SK-N-SH (cell line): ENCODE data around the gene ZNF576. TPM values are rescaled to one million over a fixed set of nuclear protein-coding genes. Genes with fewer than 3 reads are reported as not detected.

Source experiments
- CTCF ChIA-PET: fragments of 300-600, 350-600 bp; formaldehyde crosslinking; extraction: SDS; loops from one replicate; lab custom pipeline; 2021; lab: Yijun Ruan, JAX
- POLR2A ChIA-PET: fragments of 350-600 bp; sonication (Branson Sonifier 250); formaldehyde crosslinking; extraction: SDS; loops from one replicate; lab custom pipeline; 2020; ENCODE audit warnings: antibody characterized with exemption, inconsistent platforms; lab: Yijun Ruan, JAX
- DNase-seq: peaks from one replicate; pipeline ENCODE4 v3.0.0; 2012
- H2AFZ ChIP-seq: fragments of 200-600 bp; sonication (generic); 2 replicates; pipeline ENCODE4 v1.8.1; 2016; ENCODE audit warnings: antibody characterized with exemption, mild to moderate bottlenecking, low read depth
- H3F3A ChIP-seq: fragments of 200-600 bp; sonication (generic); replicated peaks from 2 replicates; pipeline ENCODE3; 2016; ENCODE audit warnings: antibody characterized with exemption, mild to moderate bottlenecking; ENCODE audit not compliant: insufficient read depth
- H3K27ac ChIP-seq, 2 experiments: fragments of 200-500 bp in 1 of 2; fragments of 200-600 bp in 1 of 2; sonication (Bioruptor generic) in 1 of 2; sonication (generic), shearing (Covaris generic) in 1 of 2; 2 replicates each; pipeline versions ENCODE4 v1.5.1 to v1.6.1; 2014 to 2016; ENCODE audit warnings: low read depth in 2 of 2, inconsistent platforms in 1 of 2, low read length in 1 of 2, mild to moderate bottlenecking in 1 of 2, mixed read lengths in 1 of 2
- H3K27me3 ChIP-seq: fragments of 200-600 bp; sonication (generic), shearing (Covaris generic); 2 replicates; pipeline ENCODE4 v1.6.1; 2016; ENCODE audit warnings: mixed run types; ENCODE audit not compliant: insufficient read depth
- H3K36me3 ChIP-seq, 2 experiments: fragments of 200-500 bp in 1 of 2; fragments of 200-600 bp in 1 of 2; sonication (Bioruptor generic) in 1 of 2; sonication (generic) in 1 of 2; replicated peaks in 1 of 2; 2 replicates each; pipeline versions ENCODE3 to v1.5.1; 2014 to 2016; ENCODE audit warnings: low read length in 1 of 2, mild to moderate bottlenecking in 1 of 2; ENCODE audit not compliant: insufficient read depth in 2 of 2, control insufficient read depth in 1 of 2
- H3K4me1 ChIP-seq, 2 experiments: fragments of 200-500 bp in 1 of 2; fragments of 200-600 bp in 1 of 2; sonication (Bioruptor generic) in 1 of 2; sonication (generic), shearing (Covaris generic) in 1 of 2; 2 replicates each; pipeline versions ENCODE4 v1.5.1 to v1.6.1; 2014 to 2016; ENCODE audit warnings: low read depth in 1 of 2, low read length in 1 of 2, mixed run types in 1 of 2; ENCODE audit not compliant: insufficient read depth in 2 of 2, control insufficient read depth in 1 of 2
- H3K4me2 ChIP-seq: fragments of 200-600 bp; sonication (generic), shearing (Covaris generic); 2 replicates; pipeline ENCODE4 v1.6.1; 2017; ENCODE audit warnings: mixed run types
- H3K4me3 ChIP-seq, 2 experiments: fragments of 200-500 bp in 1 of 2; fragments of 200-600 bp in 1 of 2; sonication (Bioruptor generic) in 1 of 2; sonication (generic), shearing (Covaris generic) in 1 of 2; 2 replicates each; pipeline versions ENCODE4 v1.5.1 to v1.8.1; 2014 to 2016; ENCODE audit warnings: low read depth in 2 of 2, inconsistent platforms in 1 of 2, low read length in 1 of 2, mild to moderate bottlenecking in 1 of 2, mixed read lengths in 1 of 2, moderate library complexity in 1 of 2
- H3K79me2 ChIP-seq: fragments of 200-600 bp; sonication (generic); 2 replicates; pipeline ENCODE4 v1.8.1; 2017; ENCODE audit warnings: mild to moderate bottlenecking; ENCODE audit not compliant: insufficient read depth
- H3K9ac ChIP-seq: fragments of 200-600 bp; sonication (generic); 2 replicates; pipeline ENCODE4 v1.6.1; 2017; ENCODE audit warnings: mixed run types
- H3K9me2 ChIP-seq: fragments of 200-600 bp; sonication (generic); 2 replicates; pipeline ENCODE4 v1.6.1; 2017; ENCODE audit warnings: mixed run types
- H3K9me3 ChIP-seq: fragments of 200-600 bp; sonication (generic); 2 replicates; pipeline ENCODE4 v1.6.1; 2017; ENCODE audit warnings: mixed run types, mild to moderate bottlenecking, moderate library complexity
- H4K20me1 ChIP-seq: fragments of 200-600 bp; sonication (generic); 2 replicates; pipeline ENCODE4 v1.6.1; 2017; ENCODE audit warnings: mild to moderate bottlenecking, mixed run types; ENCODE audit not compliant: insufficient read depth
- ELF1 ChIP-seq: IDR thresholded peaks from 2 replicates; pipeline ENCODE4 v1.4.0; 2012
- EZH2phosphoT487 ChIP-seq: fragments of 200-600 bp; sonication (generic); IDR thresholded peaks from 2 replicates; pipeline ENCODE4 v1.6.1; 2017; ENCODE audit warnings: low read depth, mixed run types, mild to moderate bottlenecking, antibody characterized with exemption, moderate library complexity, borderline replicate concordance
- FOXJ3 ChIP-seq: sonication (generic); formaldehyde crosslinking; IDR thresholded peaks from 2 replicates; pipeline ENCODE4 v1.5.1; 2020; ENCODE audit warnings: mild to moderate bottlenecking, missing genetic modification reagents
- GATA2 ChIP-seq: sonication (generic); formaldehyde crosslinking; IDR thresholded peaks from 2 replicates; pipeline ENCODE4 v1.5.0; 2020; ENCODE audit warnings: mild to moderate bottlenecking, missing genetic modification reagents
- IRF3 ChIP-seq: fragments of 150-350 bp; IDR thresholded peaks from 2 replicates; pipeline ENCODE4 v1.6.1; 2016; ENCODE audit warnings: mild to moderate bottlenecking, low read depth, low read length
- JUND ChIP-seq: IDR thresholded peaks from 2 replicates; pipeline ENCODE4 v1.4.0; 2012
- MXI1 ChIP-seq: IDR thresholded peaks from 2 replicates; pipeline ENCODE4 v1.6.1; 2012; ENCODE audit warnings: mild to moderate bottlenecking, low read depth, low read length, improper control_type of control experiment
- NRF1 ChIP-seq: IDR thresholded peaks from 2 replicates; pipeline ENCODE4 v1.6.1; 2012; ENCODE audit warnings: low read depth, mild to moderate bottlenecking, low read length
- POLR2AphosphoS5 ChIP-seq: IDR thresholded peaks from 2 replicates; pipeline ENCODE4 v1.6.1; 2012; ENCODE audit warnings: low read depth, low read length
- RAD21 ChIP-seq: IDR thresholded peaks from 2 replicates; pipeline ENCODE4 v1.6.1; 2012; ENCODE audit warnings: mild to moderate bottlenecking, low read length
- RCOR1 ChIP-seq: fragments of 150-350 bp; IDR thresholded peaks from 2 replicates; pipeline ENCODE4 v1.6.1; 2017; ENCODE audit warnings: antibody characterized with exemption, low read length
- REST ChIP-seq: IDR thresholded peaks from 2 replicates; pipeline ENCODE4 v1.6.1; 2012; ENCODE audit warnings: mild to moderate bottlenecking, low read depth, low read length, moderate library complexity
- RFX5 ChIP-seq: IDR thresholded peaks from 2 replicates; pipeline ENCODE4 v1.6.1; 2012; ENCODE audit warnings: mild to moderate bottlenecking, improper control_type of control experiment, low read length
- RXRA ChIP-seq: IDR thresholded peaks from 2 replicates; pipeline ENCODE4 v1.4.0; 2012; ENCODE audit warnings: low read depth, mild to moderate bottlenecking, borderline replicate concordance
- TAF1 ChIP-seq: IDR thresholded peaks from 2 replicates; pipeline ENCODE4 v1.6.1; 2012; ENCODE audit warnings: low read depth, mild to moderate bottlenecking, low read length, moderate library complexity, borderline replicate concordance
- WGBS: methylation state at CpG from one replicate; pipeline ENCODE4 v1.1.6; 2017; ENCODE audit warnings: low lambda C conversion rate; 5-methylcytosine and 5-hydroxymethylcytosine counted together
- polyA plus RNA-seq, 3 experiments: library from polyadenylated mRNA; depleted of rRNA; stranded (reverse); fragments of >200 nt; gene quantifications; 2 replicates each; pipeline ENCODE4 v1.2.3, GENCODE V29; 2012

ZNF576 gene
- polyA plus RNA-seq, 1 of the 3 experiments (the other 2 are of a cell fraction) = 12.8 TPM

GRCh38 chr19:43623889-43624670, 27.7 kb downstream of the ZNF576 start:
- TF ChIP-seq FOXJ3 (CRISPR knock-in tag) (no peak), RCOR1 (no peak), TAF1 (no peak), MXI1 (no peak), POLR2AphosphoS5 (no peak), ELF1 (no peak), EZH2phosphoT487 (no peak), RXRA (no peak), RAD21 (no peak), IRF3 (no peak), REST (no peak), JUND (no peak), GATA2 (CRISPR knock-in tag) (no peak), NRF1 (no peak), RFX5 (no peak)
- TF ChIP-seq, all 33 proteins: peak for 0
- Histone ChIP-seq H3K4me3 (no peak overlapping the region), H3K27ac (no peak overlapping the region), H3K27me3 (no peaks in the 10 kb centered on the region), H2AFZ (no peak overlapping the region), H3K36me3 (peaks cover 0 to 3% of the 10 kb centered on the region in 2 experiments), H3K9me3 (no peaks in the 10 kb centered on the region), H4K20me1 (no peaks in the 10 kb centered on the region), H3K9me2 (no peaks in the 10 kb centered on the region), H3K4me2 (no peak overlapping the region), H3K4me1 (peaks cover 0 to 8% of the 10 kb centered on the region in 2 experiments; a peak in 1 of 4 replicates), H3K79me2 (peaks cover under 1% of the 10 kb centered on the region), H3F3A (peaks cover 4% of the 10 kb centered on the region), H3K9ac (no peak overlapping the region)
- CTCF ChIA-PET = no interaction called here
- DNase-seq = peak; percentile 75
- 93% methylated on average over 35 of the region's 35 CpGs for WGBS
- POLR2A ChIA-PET = no interaction called here
